H9 (cell line): ENCODE results near the gene SPTLC1. TPM values are rescaled to one million over a fixed set of nuclear protein-coding genes. Genes with fewer than 3 reads are reported as not detected.

Experiments
- DNase-seq: peaks from one replicate; pipeline ENCODE4 v3.0.0-alpha.2; 2017
- H2AFZ ChIP-seq: one replicate; pipeline ENCODE4 v1.6.1; 2013; ENCODE audit warnings: mild to moderate bottlenecking, low read length, control low read depth, moderate library complexity
- H2AK5ac ChIP-seq: 2 replicates; pipeline ENCODE4 v1.6.1; 2013; ENCODE audit warnings: low read length, control low read depth, mixed read lengths; ENCODE audit not compliant: insufficient read length
- H2BK120ac ChIP-seq: one replicate; pipeline ENCODE4 v1.6.1; 2013; ENCODE audit warnings: low read depth, mild to moderate bottlenecking, low read length, control low read depth, inconsistent platforms; ENCODE audit not compliant: poor library complexity, severe bottlenecking
- H2BK12ac ChIP-seq: 2 replicates; pipeline ENCODE4 v1.6.1; 2013; ENCODE audit warnings: low read length, control low read depth, mixed read lengths, low read depth; ENCODE audit not compliant: insufficient read length
- H2BK15ac ChIP-seq: 2 replicates; pipeline ENCODE4 v1.6.1; 2013; ENCODE audit warnings: low read depth, low read length, control low read depth
- H2BK20ac ChIP-seq: one replicate; pipeline ENCODE4 v1.6.1; 2013; ENCODE audit warnings: low read depth, mild to moderate bottlenecking, low read length, control low read depth, inconsistent platforms; ENCODE audit not compliant: poor library complexity, severe bottlenecking
- H2BK5ac ChIP-seq: 2 replicates; pipeline ENCODE4 v1.6.1; 2013; ENCODE audit warnings: low read length, control low read depth, mixed read lengths; ENCODE audit not compliant: insufficient read length
- H3K14ac ChIP-seq: 2 replicates; pipeline ENCODE4 v1.6.1; 2013; ENCODE audit warnings: low read length, control low read depth; ENCODE audit not compliant: insufficient read depth
- H3K18ac ChIP-seq: 2 replicates; pipeline ENCODE4 v1.6.1; 2013; ENCODE audit warnings: low read depth, mild to moderate bottlenecking, mixed read lengths, low read length, control low read depth; ENCODE audit not compliant: insufficient read length
- H3K23ac ChIP-seq: 2 replicates; pipeline ENCODE4 v1.6.1; 2013; ENCODE audit warnings: low read length, control low read depth, mixed read lengths, low read depth; ENCODE audit not compliant: insufficient read length
- H3K23me2 ChIP-seq: 2 replicates; pipeline ENCODE4 v1.6.1; 2013; ENCODE audit warnings: low read depth, mild to moderate bottlenecking, mixed read lengths, low read length, control low read depth; ENCODE audit not compliant: insufficient read length, poor library complexity, severe bottlenecking
- H3K27ac ChIP-seq: 2 replicates; pipeline ENCODE4 v1.5.1; 2013; ENCODE audit warnings: low read length, control low read depth, mixed read lengths, low read depth; ENCODE audit not compliant: insufficient read length
- H3K27me3 ChIP-seq: 2 replicates; pipeline ENCODE4 v1.6.1; 2013; ENCODE audit warnings: low read length, control low read depth, inconsistent platforms; ENCODE audit not compliant: insufficient read depth
- H3K4ac ChIP-seq: 2 replicates; pipeline ENCODE4 v1.6.1; 2013; ENCODE audit warnings: low read depth, mild to moderate bottlenecking, control low read depth, inconsistent platforms, low read length, moderate library complexity
- H3K4me1 ChIP-seq: 2 replicates; pipeline ENCODE4 v1.6.1; 2013; ENCODE audit warnings: low read length, control low read depth, inconsistent platforms; ENCODE audit not compliant: insufficient read depth
- H3K4me2 ChIP-seq: 2 replicates; pipeline ENCODE4 v1.6.1; 2013; ENCODE audit warnings: low read length, control low read depth, mixed read lengths; ENCODE audit not compliant: insufficient read length, insufficient read depth
- H3K56ac ChIP-seq: 2 replicates; pipeline ENCODE4 v1.6.1; 2013; ENCODE audit warnings: low read depth, mild to moderate bottlenecking, mixed read lengths, low read length, control low read depth; ENCODE audit not compliant: insufficient read length
- H3K79me1 ChIP-seq: 2 replicates; pipeline ENCODE4 v1.6.1; 2013; ENCODE audit warnings: low read depth, mild to moderate bottlenecking, moderate library complexity, low read length, control low read depth, inconsistent platforms; ENCODE audit not compliant: insufficient read depth, poor library complexity, severe bottlenecking
- H3K79me2 ChIP-seq: 2 replicates; pipeline ENCODE4 v1.6.1; 2013; ENCODE audit warnings: low read length, control low read depth, inconsistent platforms; ENCODE audit not compliant: insufficient read depth
- H3K9ac ChIP-seq: 2 replicates; pipeline ENCODE4 v1.6.1; 2013; ENCODE audit warnings: low read length, control low read depth, mixed read lengths; ENCODE audit not compliant: insufficient read length; ENCODE audit errors: extremely low read depth
- H3K9me3 ChIP-seq: one replicate; pipeline ENCODE4 v1.6.1; 2013; ENCODE audit warnings: low read depth, low read length, inconsistent platforms; ENCODE audit not compliant: control insufficient read depth
- H3T11ph ChIP-seq: one replicate; pipeline ENCODE4 v1.6.1; 2013; ENCODE audit warnings: mild to moderate bottlenecking, low read length, control low read depth, inconsistent platforms
- H4K20me1 ChIP-seq: one replicate; pipeline ENCODE4 v1.6.1; 2013; ENCODE audit not compliant: control insufficient read depth, insufficient read length, insufficient read depth
- H4K5ac ChIP-seq: 2 replicates; pipeline ENCODE4 v1.6.1; 2013; ENCODE audit warnings: low read depth, mild to moderate bottlenecking, mixed read lengths, low read length, control low read depth; ENCODE audit not compliant: insufficient read length
- H4K8ac ChIP-seq: replicated peaks from 2 replicates; pipeline ENCODE4 v1.6.1; 2013; ENCODE audit warnings: low read length, control low read depth, mixed read lengths, low read depth; ENCODE audit not compliant: insufficient read length
- H4K91ac ChIP-seq: 2 replicates; pipeline ENCODE4 v1.6.1; 2013; ENCODE audit warnings: low read depth, mild to moderate bottlenecking, moderate library complexity, mixed read lengths, low read length, control low read depth; ENCODE audit not compliant: insufficient read length
- H3K27ac Mint-ChIP-seq, 3 experiments: 2 replicates in 2 of 3; 3 replicates in 1 of 3; pipeline ENCODE4 v1.8.0; 2020 to 2021; ENCODE audit warnings: mixed read lengths in 3 of 3, mild to moderate bottlenecking in 1 of 3, moderate library complexity in 1 of 3
- H3K27me3 Mint-ChIP-seq: 2 replicates; pipeline ENCODE4 v1.8.0; 2021; ENCODE audit warnings: low read depth, mild to moderate bottlenecking, moderate library complexity, mixed read lengths
- H3K36me3 Mint-ChIP-seq, 3 experiments: 2 replicates in 2 of 3; 3 replicates in 1 of 3; pipeline ENCODE4 v1.8.0; 2020 to 2021; ENCODE audit warnings: low read depth in 3 of 3, mixed read lengths in 3 of 3; ENCODE audit not compliant: insufficient read depth in 1 of 3
- H3K4me1 Mint-ChIP-seq, 2 experiments: 2 replicates each; pipeline ENCODE4 v1.8.0; 2020; ENCODE audit warnings: mixed read lengths in 2 of 2
- H3K4me3 Mint-ChIP-seq, 2 experiments: 2 replicates in 1 of 2; 3 replicates in 1 of 2; pipeline ENCODE4 v1.8.0; 2020 to 2021; ENCODE audit warnings: mild to moderate bottlenecking in 2 of 2, mixed read lengths in 2 of 2, moderate library complexity in 1 of 2
- H3K9me3 Mint-ChIP-seq, 2 experiments: 2 replicates in 1 of 2; 3 replicates in 1 of 2; pipeline ENCODE4 v1.8.0; 2020; ENCODE audit warnings: mild to moderate bottlenecking in 2 of 2, mixed read lengths in 2 of 2, moderate library complexity in 1 of 2
- CTCF ChIP-seq: fragments of 200-600 bp; sonication (generic); conservative IDR thresholded peaks from 3 replicates; pipeline ENCODE4 v1.8.0; 2021; ENCODE audit warnings: antibody characterized with exemption, mild to moderate bottlenecking
- WGBS: extraction: QIAGEN DNeasy Blood & Tissue Kit; methylation state at CpG from one replicate; pipeline ENCODE4 v1.1.7; 2013; ENCODE audit warnings: missing lambda C conversion rate, low lambda C conversion rate, mixed read lengths; ENCODE audit not compliant: insufficient read length; ENCODE audit errors: extremely low coverage; 5-methylcytosine and 5-hydroxymethylcytosine counted together
- total RNA-seq: library from RNA; stranded (reverse); gene quantifications from 2 replicates; pipeline ENCODE4 v1.2.1, GENCODE V29; 2021

Gene SPTLC1
- total RNA-seq, 1 experiment from 2014 or later, result 73.5 TPM

DNA sequence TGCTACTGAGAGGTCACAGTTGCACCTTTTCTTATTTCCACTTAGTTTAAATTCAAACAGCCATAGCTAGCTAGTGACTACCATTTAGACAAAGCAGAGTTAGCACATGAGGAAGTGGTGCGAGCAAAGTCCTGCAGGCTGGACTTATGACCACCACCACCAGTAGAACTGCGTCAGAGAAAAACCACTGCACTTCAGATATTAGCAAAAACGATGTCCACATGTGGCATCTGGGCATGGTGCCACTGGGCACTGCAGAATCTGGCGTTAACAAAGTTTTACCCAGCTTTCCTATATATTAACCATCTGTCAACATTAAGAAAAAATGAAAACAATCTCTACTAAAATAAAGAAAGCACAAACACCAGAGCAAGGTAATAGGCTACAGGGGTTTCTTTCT lies 80.1 kb downstream of the SPTLC1 start:
- Histone ChIP-seq H3K14ac (no peak overlapping the region), H3K4me1 (no peaks in the 10 kb centered on the region), H2BK12ac (no peak overlapping the region), H3K27ac (no peak overlapping the region), H3K23me2 (no peaks in the 10 kb centered on the region), H3K9me3 (no peaks in the 10 kb centered on the region), H2BK20ac (no peak overlapping the region), H3K18ac (no peak overlapping the region), H4K5ac (no peak overlapping the region), H4K8ac (no peak overlapping the region), H3K9ac (no peak overlapping the region), H3K79me2 (no peaks in the 10 kb centered on the region), H2BK120ac (no peak overlapping the region), H4K20me1 (no peaks in the 10 kb centered on the region), H3K4ac (no peak overlapping the region), H3T11ph (no peak overlapping the region), H2BK5ac (no peak overlapping the region), H2BK15ac (no peak overlapping the region), H3K27me3 (no peaks in the 10 kb centered on the region), H4K91ac (no peak overlapping the region), H2AK5ac (no peak overlapping the region), H3K23ac (no peak overlapping the region), H2AFZ (no peak overlapping the region), H3K4me2 (no peak overlapping the region), H3K56ac (no peak overlapping the region), H3K79me1 (no peaks in the 10 kb centered on the region)
- H3K27me3 Mint-ChIP-seq, result no peaks in the 10 kb centered on the region
- H3K4me1 Mint-ChIP-seq, result peaks cover 2 to 5% of the 10 kb centered on the region in 2 experiments; a peak in 2 of 4 replicates
- no peak for TF ChIP-seq CTCF
- peaks cover 24 to 67% (median 57%) of the 10 kb centered on the region in 3 experiments for H3K36me3 Mint-ChIP-seq
- WGBS, result no CpG with 5 or more reads among the region's 4 CpGs
- no peak overlapping the region for H3K4me3 Mint-ChIP-seq
- DNase-seq, result no peak
- H3K27ac Mint-ChIP-seq, result no peak overlapping the region
- H3K9me3 Mint-ChIP-seq, result no peaks in the 10 kb centered on the region
